Neutrophil (primary cell): ENCODE measurements around the gene SBSN.

ENCODE experiments used
- H3K27ac ChIP-seq: fragments of 200-600 bp; sonication (generic); 2 replicates; pipeline ENCODE4 v1.5.1; 2016; ENCODE audit warnings: mild to moderate bottlenecking, moderate library complexity
- H3K27me3 ChIP-seq: fragments of 200-600 bp; sonication (generic); 2 replicates; pipeline ENCODE4 v1.6.0; 2016; ENCODE audit warnings: mild to moderate bottlenecking
- H3K36me3 ChIP-seq: fragments of 200-600 bp; sonication (generic); 2 replicates; pipeline ENCODE4 v1.5.1; 2017
- H3K4me1 ChIP-seq, 2 experiments: fragments of 200-600 bp in 1 of 2; sonication (generic) in 1 of 2; 1 replicate in 1 of 2; 2 replicates in 1 of 2; pipeline versions ENCODE4 v1.5.1 to v1.6.1; 2013 to 2016; ENCODE audit warnings: low read depth in 1 of 2, low read length in 1 of 2, mild to moderate bottlenecking in 1 of 2, moderate library complexity in 1 of 2; ENCODE audit not compliant: control insufficient read depth in 1 of 2, insufficient read depth in 1 of 2
- H3K4me3 ChIP-seq, 2 experiments: fragments of 200-600 bp in 1 of 2; sonication (generic) in 1 of 2; 1 replicate in 1 of 2; 2 replicates in 1 of 2; pipeline ENCODE4 v1.5.1; 2013 to 2016; ENCODE audit warnings: low read depth in 1 of 2, low read length in 1 of 2, mild to moderate bottlenecking in 1 of 2, moderate library complexity in 1 of 2
- H3K9me3 ChIP-seq: fragments of 200-600 bp; sonication (generic); 2 replicates; pipeline ENCODE4 v1.5.1; 2016
- CTCF ChIP-seq: fragments of 200-600 bp; sonication (generic); IDR thresholded peaks from 2 replicates; pipeline ENCODE4 v1.5.1; 2016; ENCODE audit warnings: antibody characterized with exemption

Gene SBSN

DNA sequence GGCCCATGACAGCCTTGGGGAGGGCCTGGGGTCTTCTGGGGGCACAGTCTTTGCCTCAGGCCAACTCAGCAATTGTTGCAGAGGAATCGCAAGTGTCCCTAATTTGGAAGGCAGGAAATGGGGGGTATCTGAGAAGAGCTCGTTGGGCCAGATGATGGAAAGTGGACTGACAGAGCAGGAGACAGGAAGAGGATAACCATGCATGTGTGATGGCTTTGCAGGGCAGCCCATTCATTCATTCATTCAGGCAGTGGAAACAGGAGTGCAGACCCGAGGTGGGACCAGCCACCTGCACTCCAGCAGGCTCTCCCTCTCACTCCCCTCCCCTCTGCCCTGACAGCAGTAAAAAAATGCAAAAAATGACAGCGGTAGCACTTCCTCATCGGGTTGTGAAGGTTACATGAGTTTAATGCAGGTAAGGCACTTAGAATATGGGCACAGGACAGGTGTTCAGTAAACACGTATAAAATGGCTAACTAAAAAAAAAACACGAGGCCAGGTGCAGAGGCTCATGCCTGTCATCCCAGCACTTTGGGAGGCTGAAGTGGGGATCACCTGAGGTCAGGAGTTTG, 12.3 kb upstream of the SBSN start:
- Histone ChIP-seq H3K27ac (no peak overlapping the region), H3K36me3 (no peaks in the 10 kb centered on the region)

GRCh38 chr19:35539850-35540249, 11.7 kb upstream of the SBSN start:
- no peak for TF ChIP-seq CTCF
- Histone ChIP-seq H3K4me1 (peaks cover 2% of the 10 kb centered on the region in 2 experiments), H3K9me3 (no peaks in the 10 kb centered on the region), H3K4me3 (no peak overlapping the region), H3K36me3 (no peaks in the 10 kb centered on the region), H3K27ac (no peak overlapping the region), H3K27me3 (peaks cover 19% of the 10 kb centered on the region)

More for the DNA sequence above, 12.3 kb upstream of the SBSN start:
- Histone ChIP-seq H3K27me3 (peaks cover 14% of the 10 kb centered on the region), H3K4me3 (no peak overlapping the region), H3K4me1 (peaks cover 6% of the 10 kb centered on the region in 2 experiments), H3K9me3 (no peaks in the 10 kb centered on the region)
- no peak for TF ChIP-seq CTCF

GRCh38 chr19:35539314-35539713, 11.2 kb upstream of the SBSN start:
- TF ChIP-seq CTCF = no peak
- no peaks in the 10 kb centered on the region for H3K9me3 ChIP-seq
- no peak overlapping the region for H3K27ac ChIP-seq
- no peaks in the 10 kb centered on the region for H3K36me3 ChIP-seq
- no peak overlapping the region for H3K4me3 ChIP-seq
- H3K4me1 ChIP-seq = no peaks in the 10 kb centered on the region
- peaks cover 25% of the 10 kb centered on the region for H3K27me3 ChIP-seq

DNA sequence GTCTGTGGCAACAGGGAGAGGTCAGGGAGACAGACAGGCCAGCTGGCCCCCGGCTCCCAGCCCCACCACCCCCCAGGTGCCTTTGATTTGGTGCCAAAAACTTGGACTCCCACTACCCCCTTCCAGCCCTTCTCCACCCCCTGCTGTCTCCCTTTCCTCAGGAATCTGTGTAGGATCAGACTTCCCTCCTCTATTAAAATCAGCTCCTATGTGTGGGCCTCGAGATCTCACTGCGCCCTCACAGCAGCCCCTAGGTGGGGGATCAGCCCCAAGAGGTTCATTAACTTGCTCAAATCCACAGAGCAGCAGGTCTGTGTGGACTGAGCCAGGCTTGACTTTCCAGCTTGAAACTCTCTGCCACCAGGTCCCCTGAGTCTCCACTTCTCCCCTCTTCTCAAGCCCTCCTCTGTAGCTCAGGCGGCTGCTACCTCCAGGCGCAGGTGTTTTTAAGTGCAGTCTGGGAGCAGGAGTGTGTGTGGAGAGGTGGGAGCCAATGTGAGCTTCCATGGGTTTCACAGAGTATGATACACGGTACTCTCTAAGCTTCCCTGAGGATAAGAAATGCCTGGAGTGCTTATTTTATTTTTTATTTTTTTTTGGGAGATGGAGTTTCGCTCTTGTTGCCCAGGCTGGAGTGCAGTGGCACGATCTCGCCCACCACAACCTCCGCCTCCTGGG, 6.8 kb upstream of the SBSN start:
- no peaks in the 10 kb centered on the region for H3K36me3 ChIP-seq
- H3K4me3 ChIP-seq = no peak overlapping the region
- TF ChIP-seq CTCF = no peak
- H3K4me1 ChIP-seq = no peaks in the 10 kb centered on the region
- H3K27ac ChIP-seq = no peak overlapping the region
- H3K27me3 ChIP-seq = peaks cover 62% of the 10 kb centered on the region
- no peaks in the 10 kb centered on the region for H3K9me3 ChIP-seq

DNA sequence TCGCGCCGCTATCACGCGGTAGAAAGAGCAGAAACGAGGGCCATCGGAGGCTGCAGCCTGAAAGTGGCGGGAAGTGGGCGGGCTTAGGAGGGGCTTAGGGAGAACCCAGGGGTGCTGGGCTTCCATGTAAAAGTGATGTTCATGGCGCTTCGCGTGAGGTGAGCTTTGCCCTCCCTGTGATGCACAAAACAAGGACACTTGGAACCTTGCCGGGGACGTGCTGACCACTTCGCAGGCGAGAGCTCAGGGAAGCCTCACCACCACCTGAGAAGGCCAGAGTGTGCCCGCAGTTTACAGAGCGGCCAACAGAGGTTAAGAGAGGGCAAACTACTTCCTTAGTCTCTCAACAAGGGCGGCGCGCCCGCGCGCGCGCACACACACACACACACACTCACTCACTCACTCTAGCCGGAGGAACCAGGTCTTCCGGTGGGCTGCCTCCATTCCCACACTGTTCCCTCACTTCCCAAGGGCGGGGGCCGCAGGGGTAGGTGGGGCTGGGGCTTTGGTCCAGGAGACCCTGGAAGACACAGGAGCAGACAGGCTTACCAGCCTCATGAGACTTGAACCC, 5.8 kb upstream of the SBSN start:
- TF ChIP-seq CTCF = no peak
- Histone ChIP-seq H3K27me3 (peaks cover 72% of the 10 kb centered on the region), H3K4me3 (no peak overlapping the region), H3K4me1 (no peaks in the 10 kb centered on the region), H3K27ac (no peak overlapping the region), H3K9me3 (no peaks in the 10 kb centered on the region), H3K36me3 (no peaks in the 10 kb centered on the region)
